HepG2 (cell line): ENCODE results near the gene SRP9. TPM values are rescaled to one million over a fixed set of nuclear protein-coding genes. Genes with fewer than 3 reads are reported as not detected.

Experiments used
- GATA4 ChIP-seq: sonication (generic); IDR thresholded peaks from 2 replicates; pipeline ENCODE4 v1.6.1; 2016; ENCODE audit warnings: antibody characterized with exemption, low read depth, borderline replicate concordance
- GPN1 ChIP-seq: sonication (generic); formaldehyde crosslinking; IDR thresholded peaks from 2 replicates; pipeline ENCODE4 v1.5.1; 2020; ENCODE audit warnings: missing genetic modification reagents, borderline replicate concordance
- ISX ChIP-seq: sonication (generic); formaldehyde crosslinking; conservative IDR thresholded peaks from 2 replicates; pipeline ENCODE4 v1.5.0; 2020; ENCODE audit warnings: missing genetic modification reagents
- NONO ChIP-seq, 2 experiments: fragments of 450-650 bp in 1 of 2; sonication (generic) in 1 of 2; formaldehyde crosslinking in 1 of 2; IDR thresholded peaks in 1 of 2; conservative IDR thresholded peaks in 1 of 2; 2 replicates each; pipeline versions ENCODE4 v1.6.1 to v1.8.0; 2017 to 2022; ENCODE audit warnings: mild to moderate bottlenecking in 1 of 2, missing genetic modification reagents in 1 of 2, moderate library complexity in 1 of 2
- RARA ChIP-seq: IDR thresholded peaks from 2 replicates; pipeline ENCODE4 v1.6.1; 2016; ENCODE audit warnings: missing genetic modification reagents, missing compliant biosample characterization
- RFXAP ChIP-seq: sonication (generic); formaldehyde crosslinking; IDR thresholded peaks from 2 replicates; pipeline ENCODE4 v1.4.0; 2020; ENCODE audit warnings: missing genetic modification reagents, borderline replicate concordance
- SMYD3 ChIP-seq: sonication (generic); formaldehyde crosslinking; IDR thresholded peaks from 2 replicates; pipeline ENCODE4 v1.8.1; 2023; ENCODE audit warnings: mild to moderate bottlenecking, missing genetic modification reagents
- YEATS4 ChIP-seq: sonication (generic); formaldehyde crosslinking; IDR thresholded peaks from 2 replicates; pipeline ENCODE4 v1.4.0; 2020; ENCODE audit warnings: missing genetic modification reagents, borderline replicate concordance
- ZNF160 ChIP-seq: sonication (generic); formaldehyde crosslinking; IDR thresholded peaks from 2 replicates; pipeline ENCODE4 v1.8.0; 2022; ENCODE audit warnings: mild to moderate bottlenecking, inconsistent platforms, missing genetic modification reagents
- ZNF431 ChIP-seq: sonication (generic); formaldehyde crosslinking; IDR thresholded peaks from 2 replicates; pipeline ENCODE4 v1.9.0; 2022; ENCODE audit warnings: missing genetic modification reagents, low read depth, mild to moderate bottlenecking, borderline replicate concordance
- ZNF543 ChIP-seq: sonication (generic); formaldehyde crosslinking; IDR thresholded peaks from 2 replicates; pipeline ENCODE4 v1.4.0; 2020; ENCODE audit warnings: mild to moderate bottlenecking, missing genetic modification reagents
- ZNF644 ChIP-seq: IDR thresholded peaks from 2 replicates; pipeline ENCODE4 v1.6.1; 2016; ENCODE audit warnings: low read depth
- ZNF777 ChIP-seq: sonication (generic); formaldehyde crosslinking; IDR thresholded peaks from 2 replicates; pipeline ENCODE4 v1.4.0; 2020; ENCODE audit warnings: missing genetic modification reagents
- polyA plus RNA-seq, 8 experiments: library from polyadenylated mRNA; depleted of rRNA in 3 of 8; stranded (reverse) in 7 of 8; unstranded in 1 of 8; fragments of >200 nt; fragmentation: Illumina TruSeq in 4 of 8; extraction: Trizol in 4 of 8; gene quantifications; 2 replicates each; pipeline versions ENCODE4 v1.2.1 to v1.2.3, GENCODE V29; 2011 to 2016; ENCODE audit warnings: low read depth in 4 of 8, missing spikeins in 1 of 8, mixed read lengths in 1 of 8; ENCODE audit not compliant: insufficient read depth in 1 of 8
- total RNA-seq, 5 experiments: library from RNA; depleted of rRNA; stranded (reverse); fragments of >200 nt; fragmentation: Illumina TruSeq; extraction: Trizol; gene quantifications; 2 replicates each; pipeline ENCODE4 v1.2.3, GENCODE V29; 2016; ENCODE audit warnings: low read depth in 1 of 5
- TF ChIP-seq, protein P1 (sequence below): sonication (generic); formaldehyde crosslinking; IDR thresholded peaks from 2 replicates; pipeline ENCODE4 v1.4.0; 2020; ENCODE audit warnings: low read depth, missing genetic modification reagents
- TF ChIP-seq, protein P2 (sequence below): sonication (generic); formaldehyde crosslinking; IDR thresholded peaks from 2 replicates; pipeline ENCODE4 v1.4.0; 2020; ENCODE audit warnings: low read depth, mild to moderate bottlenecking, missing genetic modification reagents
- TF ChIP-seq, protein P3 (sequence below): sonication (generic); formaldehyde crosslinking; IDR thresholded peaks from 2 replicates; pipeline ENCODE4 v1.5.0; 2020; ENCODE audit warnings: mild to moderate bottlenecking, missing genetic modification reagents
- TF ChIP-seq, protein P4 (sequence below): sonication (generic); formaldehyde crosslinking; conservative IDR thresholded peaks from 2 replicates; pipeline ENCODE4 v1.8.0; 2022; ENCODE audit warnings: low read depth, missing genetic modification reagents
- TF ChIP-seq, protein P5 (sequence below): sonication (generic); formaldehyde crosslinking; IDR thresholded peaks from 2 replicates; pipeline ENCODE4 v1.4.0; 2020; ENCODE audit warnings: missing genetic modification reagents

SRP9 gene
- total and polyA plus RNA-seq, 2 of the 13 experiments (the other 11 are each of a cell fraction or from before 2014, with no cell fraction given): 251 to 307 TPM

DNA sequence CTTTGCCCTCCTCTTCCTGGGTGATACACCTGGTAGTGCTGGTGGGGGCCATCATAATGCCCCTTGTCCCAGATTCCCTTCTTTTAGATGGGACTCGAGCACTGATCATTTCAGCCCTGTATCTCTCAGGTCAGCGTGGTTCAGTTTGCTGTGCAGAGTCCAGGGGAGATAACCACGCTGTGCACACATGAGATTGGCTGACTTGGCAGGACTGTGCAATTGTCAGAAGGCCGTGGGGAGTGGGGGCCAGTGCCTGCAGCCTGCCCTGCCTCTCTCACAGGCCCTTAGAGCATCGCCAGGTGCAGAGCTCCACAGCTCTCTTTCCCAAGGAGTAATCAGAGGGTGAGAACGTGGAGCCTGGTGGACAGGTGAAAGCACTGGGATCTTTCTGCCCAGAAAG is 47.5 kb downstream of the SRP9 start (continued):
- TF ChIP-seq, protein P1, sequence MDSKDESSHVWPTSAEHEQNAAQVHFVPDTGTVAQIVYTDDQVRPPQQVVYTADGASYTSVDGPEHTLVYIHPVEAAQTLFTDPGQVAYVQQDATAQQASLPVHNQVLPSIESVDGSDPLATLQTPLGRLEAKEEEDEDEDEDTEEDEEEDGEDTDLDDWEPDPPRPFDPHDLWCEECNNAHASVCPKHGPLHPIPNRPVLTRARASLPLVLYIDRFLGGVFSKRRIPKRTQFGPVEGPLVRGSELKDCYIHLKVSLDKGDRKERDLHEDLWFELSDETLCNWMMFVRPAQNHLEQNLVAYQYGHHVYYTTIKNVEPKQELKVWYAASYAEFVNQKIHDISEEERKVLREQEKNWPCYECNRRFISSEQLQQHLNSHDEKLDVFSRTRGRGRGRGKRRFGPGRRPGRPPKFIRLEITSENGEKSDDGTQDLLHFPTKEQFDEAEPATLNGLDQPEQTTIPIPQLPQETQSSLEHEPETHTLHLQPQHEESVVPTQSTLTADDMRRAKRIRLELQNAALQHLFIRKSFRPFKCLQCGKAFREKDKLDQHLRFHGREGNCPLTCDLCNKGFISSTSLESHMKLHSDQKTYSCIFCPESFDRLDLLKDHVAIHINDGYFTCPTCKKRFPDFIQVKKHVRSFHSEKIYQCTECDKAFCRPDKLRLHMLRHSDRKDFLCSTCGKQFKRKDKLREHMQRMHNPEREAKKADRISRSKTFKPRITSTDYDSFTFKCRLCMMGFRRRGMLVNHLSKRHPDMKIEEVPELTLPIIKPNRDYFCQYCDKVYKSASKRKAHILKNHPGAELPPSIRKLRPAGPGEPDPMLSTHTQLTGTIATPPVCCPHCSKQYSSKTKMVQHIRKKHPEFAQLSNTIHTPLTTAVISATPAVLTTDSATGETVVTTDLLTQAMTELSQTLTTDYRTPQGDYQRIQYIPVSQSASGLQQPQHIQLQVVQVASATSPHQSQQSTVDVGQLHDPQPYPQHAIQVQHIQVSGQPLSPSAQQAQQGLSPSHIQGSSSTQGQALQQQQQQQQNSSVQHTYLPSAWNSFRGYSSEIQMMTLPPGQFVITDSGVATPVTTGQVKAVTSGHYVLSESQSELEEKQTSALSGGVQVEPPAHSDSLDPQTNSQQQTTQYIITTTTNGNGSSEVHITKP: peak; percentile 86
- peak; percentile 81; the same call in 1 of the 2 replicates for TF ChIP-seq RFXAP (CRISPR knock-in tag)
- TF ChIP-seq, protein P2, sequence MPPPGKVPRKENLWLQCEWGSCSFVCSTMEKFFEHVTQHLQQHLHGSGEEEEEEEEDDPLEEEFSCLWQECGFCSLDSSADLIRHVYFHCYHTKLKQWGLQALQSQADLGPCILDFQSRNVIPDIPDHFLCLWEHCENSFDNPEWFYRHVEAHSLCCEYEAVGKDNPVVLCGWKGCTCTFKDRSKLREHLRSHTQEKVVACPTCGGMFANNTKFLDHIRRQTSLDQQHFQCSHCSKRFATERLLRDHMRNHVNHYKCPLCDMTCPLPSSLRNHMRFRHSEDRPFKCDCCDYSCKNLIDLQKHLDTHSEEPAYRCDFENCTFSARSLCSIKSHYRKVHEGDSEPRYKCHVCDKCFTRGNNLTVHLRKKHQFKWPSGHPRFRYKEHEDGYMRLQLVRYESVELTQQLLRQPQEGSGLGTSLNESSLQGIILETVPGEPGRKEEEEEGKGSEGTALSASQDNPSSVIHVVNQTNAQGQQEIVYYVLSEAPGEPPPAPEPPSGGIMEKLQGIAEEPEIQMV: 0 out of 2 replicates have a peak, but pooled peaks have one; percentile 51
- TF ChIP-seq GATA4: peak; percentile 34; the same call in 1 of the 2 replicates
- TF ChIP-seq ZNF160: 0 out of 2 replicates have a peak, but pooled peaks have one; percentile 33
- TF ChIP-seq, protein P3, sequence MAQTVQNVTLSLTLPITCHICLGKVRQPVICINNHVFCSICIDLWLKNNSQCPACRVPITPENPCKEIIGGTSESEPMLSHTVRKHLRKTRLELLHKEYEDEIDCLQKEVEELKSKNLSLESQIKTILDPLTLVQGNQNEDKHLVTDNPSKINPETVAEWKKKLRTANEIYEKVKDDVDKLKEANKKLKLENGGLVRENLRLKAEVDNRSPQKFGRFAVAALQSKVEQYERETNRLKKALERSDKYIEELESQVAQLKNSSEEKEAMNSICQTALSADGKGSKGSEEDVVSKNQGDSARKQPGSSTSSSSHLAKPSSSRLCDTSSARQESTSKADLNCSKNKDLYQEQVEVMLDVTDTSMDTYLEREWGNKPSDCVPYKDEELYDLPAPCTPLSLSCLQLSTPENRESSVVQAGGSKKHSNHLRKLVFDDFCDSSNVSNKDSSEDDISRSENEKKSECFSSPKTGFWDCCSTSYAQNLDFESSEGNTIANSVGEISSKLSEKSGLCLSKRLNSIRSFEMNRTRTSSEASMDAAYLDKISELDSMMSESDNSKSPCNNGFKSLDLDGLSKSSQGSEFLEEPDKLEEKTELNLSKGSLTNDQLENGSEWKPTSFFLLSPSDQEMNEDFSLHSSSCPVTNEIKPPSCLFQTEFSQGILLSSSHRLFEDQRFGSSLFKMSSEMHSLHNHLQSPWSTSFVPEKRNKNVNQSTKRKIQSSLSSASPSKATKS (CRISPR knock-in tag): no peak
- TF ChIP-seq ZNF777 (CRISPR knock-in tag): no peak
- 0 out of 2 replicates have a peak, but pooled peaks have one; percentile 46 for TF ChIP-seq SMYD3 (CRISPR knock-in tag)
- TF ChIP-seq ZNF543 (CRISPR knock-in tag): no peak
- TF ChIP-seq ZNF431 (CRISPR knock-in tag): no peak
- peak; percentile 53; the same call in 1 of the 2 replicates for TF ChIP-seq RARA (CRISPR knock-in tag)
- no peak for TF ChIP-seq GPN1 (CRISPR knock-in tag)
- TF ChIP-seq ISX (CRISPR knock-in tag): no peak
- TF ChIP-seq NONO (IDR thresholded peaks at IDR 0.05): no peak
- peak; percentile 88 for TF ChIP-seq NONO (CRISPR knock-in tag; conservative IDR thresholded peaks at IDR 0.05)
- TF ChIP-seq YEATS4: peak; percentile 77; the same call in 1 of the 2 replicates
- TF ChIP-seq ZNF644 (CRISPR knock-in tag): peak; percentile 57; the same call in 1 of the 2 replicates
- TF ChIP-seq, protein P4, sequence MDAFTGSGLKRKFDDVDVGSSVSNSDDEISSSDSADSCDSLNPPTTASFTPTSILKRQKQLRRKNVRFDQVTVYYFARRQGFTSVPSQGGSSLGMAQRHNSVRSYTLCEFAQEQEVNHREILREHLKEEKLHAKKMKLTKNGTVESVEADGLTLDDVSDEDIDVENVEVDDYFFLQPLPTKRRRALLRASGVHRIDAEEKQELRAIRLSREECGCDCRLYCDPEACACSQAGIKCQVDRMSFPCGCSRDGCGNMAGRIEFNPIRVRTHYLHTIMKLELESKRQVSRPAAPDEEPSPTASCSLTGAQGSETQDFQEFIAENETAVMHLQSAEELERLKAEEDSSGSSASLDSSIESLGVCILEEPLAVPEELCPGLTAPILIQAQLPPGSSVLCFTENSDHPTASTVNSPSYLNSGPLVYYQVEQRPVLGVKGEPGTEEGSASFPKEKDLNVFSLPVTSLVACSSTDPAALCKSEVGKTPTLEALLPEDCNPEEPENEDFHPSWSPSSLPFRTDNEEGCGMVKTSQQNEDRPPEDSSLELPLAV (CRISPR knock-in tag): no peak
- TF ChIP-seq, protein P5, sequence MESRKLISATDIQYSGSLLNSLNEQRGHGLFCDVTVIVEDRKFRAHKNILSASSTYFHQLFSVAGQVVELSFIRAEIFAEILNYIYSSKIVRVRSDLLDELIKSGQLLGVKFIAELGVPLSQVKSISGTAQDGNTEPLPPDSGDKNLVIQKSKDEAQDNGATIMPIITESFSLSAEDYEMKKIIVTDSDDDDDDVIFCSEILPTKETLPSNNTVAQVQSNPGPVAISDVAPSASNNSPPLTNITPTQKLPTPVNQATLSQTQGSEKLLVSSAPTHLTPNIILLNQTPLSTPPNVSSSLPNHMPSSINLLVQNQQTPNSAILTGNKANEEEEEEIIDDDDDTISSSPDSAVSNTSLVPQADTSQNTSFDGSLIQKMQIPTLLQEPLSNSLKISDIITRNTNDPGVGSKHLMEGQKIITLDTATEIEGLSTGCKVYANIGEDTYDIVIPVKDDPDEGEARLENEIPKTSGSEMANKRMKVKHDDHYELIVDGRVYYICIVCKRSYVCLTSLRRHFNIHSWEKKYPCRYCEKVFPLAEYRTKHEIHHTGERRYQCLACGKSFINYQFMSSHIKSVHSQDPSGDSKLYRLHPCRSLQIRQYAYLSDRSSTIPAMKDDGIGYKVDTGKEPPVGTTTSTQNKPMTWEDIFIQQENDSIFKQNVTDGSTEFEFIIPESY (CRISPR knock-in tag): 0 out of 2 replicates have a peak, but pooled peaks have one; percentile 26
